ENCODE measurements around the gene RCVRN.

The RCVRN gene

DNA sequence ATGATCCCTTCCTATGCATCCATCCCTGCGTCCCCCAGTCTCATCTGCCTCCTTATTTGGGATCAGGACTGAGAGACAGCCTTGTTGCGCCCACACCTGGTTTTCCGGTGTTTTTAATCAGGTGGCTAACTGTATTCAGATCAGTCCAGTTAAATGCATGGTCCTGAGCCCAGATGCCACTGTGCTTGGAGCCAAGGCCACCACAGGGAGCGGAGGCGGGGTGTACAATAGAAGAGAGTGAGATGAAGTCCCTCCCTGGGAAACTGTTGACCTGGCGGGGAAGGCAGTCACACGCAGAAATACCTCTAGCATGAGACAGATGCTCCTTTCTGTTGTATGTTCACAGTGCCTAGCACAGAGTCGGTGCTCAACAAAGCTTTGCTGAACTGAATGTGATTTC, 6.3 kb downstream of the RCVRN start:
- no peak for DNase-seq (ENCODE audit: low read depth)

GRCh38 chr17:9897372-9897968, 7.6 kb downstream of the RCVRN start:
- no peak for DNase-seq (ENCODE audit: low read depth)

- DNase-seq (ENCODE audit: low read depth), result no peak
Observed at GRCh38 chr17:9895923-9896322, 9.1 kb downstream of the RCVRN start.

DNA sequence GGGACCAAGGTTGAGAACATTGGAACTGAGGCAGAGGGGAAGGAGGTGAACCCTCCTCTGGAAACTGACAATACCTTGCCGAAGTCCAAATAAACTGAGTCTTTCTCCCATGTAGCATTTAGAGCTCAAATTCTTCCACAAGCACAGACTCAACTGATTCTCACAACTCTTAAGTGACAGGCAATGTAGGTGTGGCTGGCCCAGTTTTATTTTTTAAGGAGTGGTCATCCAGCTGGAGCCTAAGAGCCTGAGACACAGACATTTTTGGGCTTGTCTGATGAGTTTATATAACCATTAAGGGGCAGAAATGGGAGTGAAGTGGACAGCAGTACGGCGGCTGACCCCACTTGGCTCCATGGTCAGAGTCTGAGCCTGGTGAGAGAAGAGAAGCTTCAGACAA, 10.8 kb downstream of the RCVRN start:
- no peak for DNase-seq (ENCODE audit: low read depth)

DNA sequence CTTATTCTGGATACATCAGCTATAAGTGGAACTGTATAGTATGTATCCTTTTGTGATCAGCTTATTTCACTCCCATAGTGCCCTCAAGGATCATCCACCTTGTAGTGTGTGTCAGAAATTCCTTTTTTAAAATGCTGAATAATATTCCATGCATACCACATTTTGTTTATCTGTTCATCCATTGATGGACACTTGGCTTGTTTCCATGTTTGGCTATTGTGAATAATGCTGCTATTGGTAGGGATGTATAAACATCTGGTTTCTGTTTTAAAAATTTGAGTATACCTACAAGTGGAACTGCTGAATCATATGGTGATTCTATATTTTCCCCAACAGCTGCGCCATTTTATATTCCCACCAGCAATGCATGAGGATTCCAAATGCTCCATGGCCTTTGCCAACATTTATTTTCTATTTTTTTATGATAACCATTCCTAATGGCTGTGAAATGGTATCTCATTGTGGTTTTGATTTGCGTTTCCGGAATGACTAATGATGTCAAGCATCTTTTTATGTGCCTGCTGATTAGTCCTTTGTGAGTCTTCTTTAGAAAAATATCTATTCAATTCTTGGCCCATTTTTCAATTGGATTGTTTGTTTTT, 11.6 kb downstream of the RCVRN start:
- no peak for DNase-seq (ENCODE audit: low read depth)

DNA sequence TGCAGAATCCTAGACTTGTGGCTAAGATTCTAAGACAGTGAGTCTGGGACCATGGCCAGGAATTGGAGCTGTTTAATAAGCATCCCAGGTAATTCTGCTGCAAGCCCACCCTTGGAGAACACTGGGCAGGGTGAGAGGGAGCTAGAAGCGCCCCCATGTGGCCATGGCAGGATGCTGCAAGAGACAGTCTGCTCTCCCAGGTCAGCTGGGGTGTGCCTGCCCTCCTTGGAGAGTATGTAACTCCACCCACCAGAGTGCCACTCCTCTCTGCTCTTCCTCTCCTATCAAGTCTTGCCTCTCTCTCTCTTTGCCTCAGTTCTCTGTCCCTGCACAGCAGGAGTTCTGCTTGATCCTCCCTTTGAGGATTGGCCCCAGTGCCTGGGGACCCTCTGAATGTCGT, 14.9 kb downstream of the RCVRN start:
- DNase-seq (ENCODE audit: low read depth), result no peak

DNA sequence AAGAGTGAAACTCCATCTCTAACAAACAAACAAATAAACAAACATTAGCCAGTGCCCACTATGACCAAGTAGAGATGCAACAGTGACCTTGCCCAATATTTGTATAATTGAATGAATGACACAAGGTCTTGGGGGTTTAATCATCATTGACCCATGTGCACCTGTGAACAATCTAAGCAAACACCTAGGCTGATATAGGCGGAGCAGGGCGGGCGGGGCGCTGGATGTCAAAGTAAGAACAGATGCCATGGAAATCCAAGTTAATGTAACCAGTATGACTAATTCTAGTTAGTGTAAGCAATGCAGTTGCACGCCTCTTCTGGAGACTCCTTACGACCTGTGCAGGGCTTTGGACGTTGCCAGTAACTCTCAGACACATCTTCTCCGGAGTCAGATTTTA, 17.6 kb downstream of the RCVRN start:
- no peak for DNase-seq (ENCODE audit: low read depth)

DNA sequence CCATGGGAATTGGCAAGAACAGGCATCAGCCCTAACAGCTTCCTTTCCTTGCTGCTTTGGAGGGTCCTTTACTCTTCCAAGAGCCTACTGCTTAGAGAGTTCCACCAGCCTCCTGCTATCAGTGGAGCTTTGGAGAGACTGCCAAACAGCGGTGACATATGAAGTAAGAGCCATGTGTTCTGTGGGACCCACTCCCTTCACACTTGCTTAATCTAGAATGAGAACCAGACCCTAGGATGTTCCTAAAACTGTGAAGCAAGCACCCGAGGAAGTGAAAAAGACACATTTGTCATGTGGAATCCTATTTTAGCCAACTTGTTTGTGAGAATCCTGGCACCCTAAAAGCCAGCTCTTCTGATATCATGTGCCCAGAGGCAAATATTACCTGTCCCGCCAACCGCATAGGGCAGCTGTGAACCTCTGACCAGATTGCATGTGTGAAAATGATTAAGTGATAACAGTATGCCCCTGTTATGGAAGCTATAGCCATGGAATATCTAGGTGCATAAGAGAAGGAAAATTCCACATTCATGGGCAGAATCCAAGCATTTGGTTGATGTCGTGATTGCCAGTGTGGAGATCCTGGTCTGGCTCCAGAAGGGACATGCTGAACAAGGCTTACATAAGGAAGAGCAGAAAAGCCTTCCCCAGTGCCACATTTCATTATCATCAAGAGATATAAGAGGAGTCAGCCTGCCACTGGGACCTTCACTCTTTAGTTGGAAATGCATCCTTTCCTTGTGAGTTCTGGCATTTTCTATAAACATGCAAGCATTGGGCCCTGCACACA, 18.7 kb downstream of the RCVRN start:
- no peak for DNase-seq (ENCODE audit: low read depth)

- no peak for DNase-seq (ENCODE audit: low read depth)
Observed at GRCh38 chr17:9883451-9883850, 21.6 kb downstream of the RCVRN start.

DNA sequence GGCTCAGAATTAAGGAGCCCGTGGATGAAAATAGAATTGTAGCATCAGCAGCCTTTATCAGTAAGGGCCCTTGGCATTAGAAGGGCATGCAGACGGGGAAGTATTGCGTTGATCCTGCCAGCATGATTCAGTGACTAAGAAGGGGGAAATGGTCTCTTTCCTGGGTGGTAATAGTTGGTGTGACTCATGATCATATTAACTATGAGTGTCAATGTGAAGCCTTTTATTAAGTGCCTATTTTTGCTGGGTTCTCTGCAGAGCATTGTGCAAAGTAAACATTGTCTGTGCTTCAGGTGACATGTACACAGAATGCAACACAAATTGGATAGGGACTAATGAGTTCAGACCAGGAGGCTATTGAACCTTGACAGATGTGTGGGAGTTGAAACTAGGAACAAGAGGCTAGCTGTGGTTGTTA, 24.5 kb downstream of the RCVRN start:
- DNase-seq (ENCODE audit: low read depth), result no peak

- DNase-seq (ENCODE audit: low read depth), result no peak
Observed at GRCh38 chr17:9878786-9879525, 26.1 kb downstream of the RCVRN start.

DNA sequence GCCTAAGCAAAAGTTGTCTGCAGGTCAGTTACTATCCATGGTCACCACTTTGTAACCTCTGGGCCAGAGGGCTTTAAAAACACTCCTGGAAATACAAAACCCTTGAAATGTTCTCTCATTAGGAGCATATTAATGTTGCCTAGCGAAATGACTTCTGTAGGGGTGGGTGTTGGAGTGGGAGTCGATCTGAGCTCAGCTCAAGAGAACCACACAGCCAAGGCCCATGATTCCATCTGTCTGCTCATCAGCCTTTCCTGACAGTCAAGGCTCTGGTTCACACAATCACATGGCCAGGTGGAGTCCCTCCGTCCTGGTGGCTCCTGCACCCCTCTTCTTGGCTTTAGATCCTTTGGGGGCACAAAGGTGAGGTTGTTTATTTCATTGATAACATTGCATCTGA, 26.7 kb downstream of the RCVRN start:
- DNase-seq (ENCODE audit: low read depth), result no peak

GRCh38 chr17:9875441-9875840, 29.6 kb downstream of the RCVRN start:
- no peak for DNase-seq (ENCODE audit: low read depth)

DNA sequence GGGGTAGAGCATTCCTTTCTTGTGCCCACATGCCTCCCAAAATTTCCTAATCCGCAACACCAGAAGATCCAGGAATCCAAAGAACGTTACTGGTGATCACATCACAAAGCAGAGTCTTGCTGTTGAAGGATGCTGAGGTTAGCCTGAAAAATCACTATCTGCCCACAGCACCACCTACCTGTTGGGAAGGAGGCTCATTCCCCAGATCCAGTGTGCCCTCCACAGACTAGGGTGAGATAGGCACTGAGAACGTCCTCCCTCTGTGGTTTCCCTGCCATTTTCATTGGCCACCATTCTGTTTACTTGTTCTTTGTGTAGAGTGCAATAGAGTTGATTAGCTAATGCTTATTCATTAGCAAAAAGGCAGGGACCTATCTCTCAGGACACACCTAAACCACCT, 30.3 kb downstream of the RCVRN start:
- no peak for DNase-seq (ENCODE audit: low read depth)

DNA sequence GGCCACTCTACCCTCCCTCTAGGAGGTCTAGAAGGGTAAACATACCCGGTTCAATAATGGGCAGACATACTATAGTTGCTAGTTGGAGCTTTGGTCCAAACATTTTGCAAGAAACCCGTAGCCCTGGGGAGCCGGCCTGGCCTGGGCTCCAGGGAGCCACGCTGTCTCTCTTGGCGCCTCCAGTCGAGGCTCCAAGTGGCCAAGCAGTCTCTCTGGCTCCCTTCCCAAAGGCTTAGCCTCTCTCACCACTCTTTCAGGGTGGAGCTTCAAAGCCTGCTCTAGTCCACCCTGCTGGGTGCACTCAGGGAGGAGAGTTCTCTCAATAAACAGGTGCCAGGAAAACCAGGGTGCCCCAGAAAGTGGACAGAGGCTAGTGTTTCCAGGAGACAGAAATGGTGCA, 32.2 kb downstream of the RCVRN start:
- DNase-seq (ENCODE audit: low read depth), result no peak

DNA sequence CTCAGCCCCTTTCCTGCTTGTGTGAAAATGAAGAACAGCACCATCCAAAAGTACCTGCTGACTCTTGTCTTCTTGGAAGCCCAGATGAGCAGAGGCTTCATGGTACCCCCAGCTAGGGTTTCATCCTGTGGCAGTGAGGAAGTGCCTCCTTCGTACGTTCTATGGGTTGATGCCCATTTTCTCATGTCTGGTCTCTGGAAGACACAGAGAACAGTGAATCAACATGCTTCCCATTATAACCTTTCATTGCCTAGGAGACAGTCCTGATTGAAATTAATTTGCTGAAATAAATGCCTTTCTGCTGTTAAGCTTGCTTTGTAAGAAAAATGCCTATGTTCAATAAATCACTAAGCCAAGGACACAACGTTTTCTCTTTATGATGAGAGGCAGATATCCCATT, 36.5 kb downstream of the RCVRN start:
- DNase-seq (ENCODE audit: low read depth), result no peak

DNA sequence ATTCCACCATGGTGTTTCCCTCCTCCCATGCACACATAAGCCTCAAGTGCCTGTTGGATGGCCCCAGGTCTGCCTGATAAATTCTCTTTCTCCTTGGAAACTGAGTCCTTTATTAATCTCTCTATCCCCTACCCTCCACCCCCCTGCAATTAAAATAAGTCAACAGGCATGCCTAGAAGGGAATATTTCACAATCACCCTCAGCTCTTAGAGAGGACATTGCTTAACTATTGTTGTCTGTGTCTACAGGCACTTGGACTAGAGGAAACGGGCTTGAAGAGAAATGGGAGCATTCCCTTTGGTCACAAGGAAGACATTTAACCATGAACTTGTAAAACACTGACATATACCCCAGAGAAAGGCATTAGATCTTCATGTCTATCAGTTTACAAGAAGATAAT, 39.5 kb downstream of the RCVRN start:
- no peak for DNase-seq (ENCODE audit: low read depth)

GRCh38 chr17:9862949-9863348, 42.1 kb downstream of the RCVRN start:
- no peak for DNase-seq (ENCODE audit: low read depth)

DNA sequence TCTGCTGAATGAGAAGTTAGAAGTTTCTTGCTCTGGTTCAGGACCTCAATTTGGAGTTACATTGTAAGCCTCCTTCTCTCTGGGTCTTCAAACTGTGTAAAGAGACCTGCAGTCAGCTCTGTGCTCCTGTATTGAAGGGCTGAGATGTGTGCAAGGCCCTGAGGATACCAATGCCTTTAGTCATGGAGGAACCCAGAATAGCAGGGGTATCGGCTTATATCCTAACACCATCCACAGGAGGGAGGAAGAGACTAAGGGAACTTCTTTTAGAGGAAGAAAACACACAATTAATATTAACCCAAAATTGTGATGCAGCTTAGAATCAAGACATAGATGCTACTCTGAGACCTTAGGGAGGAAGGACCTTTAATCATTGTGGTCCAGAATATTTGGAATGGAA, 42.9 kb downstream of the RCVRN start:
- DNase-seq (ENCODE audit: low read depth), result no peak

DNA sequence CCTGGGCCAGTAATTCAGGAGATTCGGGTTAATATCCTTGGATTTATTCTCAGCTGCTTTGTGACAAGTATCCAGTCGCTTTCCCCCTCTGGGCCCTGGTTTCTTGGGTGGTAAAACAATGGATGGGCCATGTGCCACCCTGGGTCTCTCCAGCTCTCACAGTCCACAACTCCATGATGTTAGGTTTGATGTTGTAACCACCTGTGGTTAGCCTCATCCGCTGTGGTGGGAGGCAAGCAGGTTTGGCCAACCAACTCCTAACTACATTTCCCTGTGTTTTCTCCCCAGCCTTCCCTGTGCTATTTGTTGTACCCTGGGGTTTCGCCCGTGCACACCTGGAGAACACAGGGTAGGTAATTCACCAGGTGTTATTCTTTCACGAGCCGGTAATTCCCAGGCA, 44.2 kb downstream of the RCVRN start:
- no peak for DNase-seq (ENCODE audit: low read depth)

DNA sequence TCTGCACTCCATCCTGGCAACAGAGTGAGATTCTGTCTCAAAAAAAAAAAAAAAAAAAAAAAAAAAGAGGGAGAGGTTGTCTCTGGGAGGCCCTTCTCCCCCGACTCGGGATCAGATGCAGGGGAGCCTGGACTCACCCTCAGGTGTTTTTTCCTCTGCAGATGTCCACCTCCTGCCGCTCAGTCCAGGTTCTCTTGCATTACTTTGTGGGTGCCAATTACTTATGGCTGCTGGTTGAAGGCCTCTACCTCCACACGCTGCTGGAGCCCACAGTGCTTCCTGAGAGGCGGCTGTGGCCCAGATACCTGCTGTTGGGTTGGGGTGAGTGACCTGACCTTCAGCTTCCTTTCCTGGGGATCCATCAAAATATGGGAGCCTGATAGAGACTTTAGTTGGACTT, 45.3 kb downstream of the RCVRN start:
- DNase-seq (ENCODE audit: low read depth), result no peak

DNA sequence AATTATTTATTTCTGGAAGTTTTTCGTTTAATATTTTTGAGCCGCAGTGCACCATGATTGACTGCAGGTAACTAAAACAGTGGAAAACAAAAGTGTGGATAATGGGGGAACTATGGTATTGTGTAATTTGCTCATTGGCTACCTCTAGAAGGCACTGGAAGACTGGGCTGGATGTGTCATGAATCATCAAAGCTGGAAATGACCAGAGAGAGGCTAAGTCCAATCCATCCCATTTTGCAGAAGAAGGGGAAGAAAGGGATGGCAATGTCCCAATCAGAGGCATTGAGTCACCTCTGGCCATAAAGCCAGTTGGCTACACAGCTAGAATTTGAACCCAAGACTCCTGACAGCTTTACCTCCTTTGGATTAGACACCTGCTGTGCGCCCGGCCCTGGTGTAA, 50.0 kb downstream of the RCVRN start:
- DNase-seq (ENCODE audit: low read depth), result no peak

GRCh38 chr17:9854255-9854654, 50.8 kb downstream of the RCVRN start:
- DNase-seq (ENCODE audit: low read depth), result no peak
